ENCODE data around the gene B9D1.

DNA sequence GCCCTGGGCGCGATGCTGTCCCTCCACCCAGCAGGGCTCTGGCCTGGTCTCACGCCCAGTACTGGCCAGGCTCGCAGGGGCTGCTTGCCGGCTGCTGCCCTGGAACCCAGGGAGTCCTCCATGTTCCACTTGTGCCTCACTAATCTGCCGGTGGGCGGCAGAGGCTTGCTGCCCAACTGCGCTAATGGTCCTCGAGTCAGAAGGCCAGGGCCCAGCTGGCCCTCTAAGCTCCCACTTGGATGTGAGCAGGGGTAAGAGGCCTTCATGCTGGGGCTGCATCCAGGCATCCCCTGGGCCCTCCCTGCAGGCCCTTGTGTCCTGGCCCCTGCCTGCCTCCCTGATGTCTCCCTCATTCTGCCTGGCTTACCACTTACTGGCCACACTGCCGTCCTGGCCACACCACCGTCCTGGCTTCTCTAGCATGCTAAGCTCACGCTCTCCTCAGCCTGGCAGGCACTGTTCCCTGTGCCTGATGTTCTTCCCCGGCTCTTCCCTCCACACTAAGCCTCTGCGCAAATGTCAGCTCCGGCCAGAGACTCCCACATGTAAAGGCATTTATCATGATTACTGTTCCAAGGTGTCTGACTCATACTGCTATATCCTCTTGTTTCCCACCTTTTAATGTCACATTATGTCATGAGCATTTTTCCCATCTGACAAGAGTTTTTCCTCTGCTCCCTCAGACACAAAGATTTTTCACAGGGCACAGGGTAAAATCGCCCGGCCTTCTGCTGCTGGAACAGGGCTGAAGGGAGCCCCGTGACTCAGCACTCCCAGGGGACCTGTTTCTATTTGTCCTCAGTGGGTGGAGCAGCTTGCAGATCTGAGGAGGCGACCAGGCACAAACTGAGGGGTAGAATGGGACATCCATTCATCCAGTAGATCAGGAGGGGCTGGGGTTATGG, 15.9 kb downstream of the B9D1 start:
- TF ChIP-seq TSC22D2 (CRISPR knock-in tag; IDR thresholded peaks at IDR 0.05; ENCODE audit: borderline replicate concordance) (no peak), ZNF616 (CRISPR knock-in tag; IDR thresholded peaks at IDR 0.05; ENCODE audit: low read depth) (no peak), SRY (CRISPR knock-in tag; IDR thresholded peaks at IDR 0.05) (no peak), YY1 (IDR thresholded peaks at IDR 0.05; ENCODE audit: insufficient read depth, insufficient replicate concordance, low read depth, low read length) (no peak), ELF4 (CRISPR knock-in tag; IDR thresholded peaks at IDR 0.05; ENCODE audit: borderline replicate concordance) (no peak), MTA3 (CRISPR knock-in tag; IDR thresholded peaks at IDR 0.05) (no peak), HIVEP1 (CRISPR knock-in tag; IDR thresholded peaks at IDR 0.05) (no peak), ZNF570 (CRISPR knock-in tag; IDR thresholded peaks at IDR 0.05; ENCODE audit: borderline replicate concordance) (no peak), ZNF660 (CRISPR knock-in tag; IDR thresholded peaks at IDR 0.05; ENCODE audit: borderline replicate concordance, low read depth) (no peak)
- TF ChIP-seq, protein P1, sequence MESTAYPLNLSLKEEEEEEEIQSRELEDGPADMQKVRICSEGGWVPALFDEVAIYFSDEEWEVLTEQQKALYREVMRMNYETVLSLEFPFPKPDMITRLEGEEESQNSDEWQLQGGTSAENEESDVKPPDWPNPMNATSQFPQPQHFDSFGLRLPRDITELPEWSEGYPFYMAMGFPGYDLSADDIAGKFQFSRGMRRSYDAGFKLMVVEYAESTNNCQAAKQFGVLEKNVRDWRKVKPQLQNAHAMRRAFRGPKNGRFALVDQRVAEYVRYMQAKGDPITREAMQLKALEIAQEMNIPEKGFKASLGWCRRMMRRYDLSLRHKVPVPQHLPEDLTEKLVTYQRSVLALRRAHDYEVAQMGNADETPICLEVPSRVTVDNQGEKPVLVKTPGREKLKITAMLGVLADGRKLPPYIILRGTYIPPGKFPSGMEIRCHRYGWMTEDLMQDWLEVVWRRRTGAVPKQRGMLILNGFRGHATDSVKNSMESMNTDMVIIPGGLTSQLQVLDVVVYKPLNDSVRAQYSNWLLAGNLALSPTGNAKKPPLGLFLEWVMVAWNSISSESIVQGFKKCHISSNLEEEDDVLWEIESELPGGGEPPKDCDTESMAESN (CRISPR knock-in tag; conservative IDR thresholded peaks at IDR 0.05), result no peak
- TF ChIP-seq, protein P2, sequence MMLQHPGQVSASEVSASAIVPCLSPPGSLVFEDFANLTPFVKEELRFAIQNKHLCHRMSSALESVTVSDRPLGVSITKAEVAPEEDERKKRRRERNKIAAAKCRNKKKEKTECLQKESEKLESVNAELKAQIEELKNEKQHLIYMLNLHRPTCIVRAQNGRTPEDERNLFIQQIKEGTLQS (CRISPR knock-in tag; IDR thresholded peaks at IDR 0.05), result no peak
- TF ChIP-seq, protein P3, sequence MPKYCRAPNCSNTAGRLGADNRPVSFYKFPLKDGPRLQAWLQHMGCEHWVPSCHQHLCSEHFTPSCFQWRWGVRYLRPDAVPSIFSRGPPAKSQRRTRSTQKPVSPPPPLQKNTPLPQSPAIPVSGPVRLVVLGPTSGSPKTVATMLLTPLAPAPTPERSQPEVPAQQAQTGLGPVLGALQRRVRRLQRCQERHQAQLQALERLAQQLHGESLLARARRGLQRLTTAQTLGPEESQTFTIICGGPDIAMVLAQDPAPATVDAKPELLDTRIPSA (CRISPR knock-in tag; IDR thresholded peaks at IDR 0.05; ENCODE audit: borderline replicate concordance), result no peak
- TF ChIP-seq, protein P4, sequence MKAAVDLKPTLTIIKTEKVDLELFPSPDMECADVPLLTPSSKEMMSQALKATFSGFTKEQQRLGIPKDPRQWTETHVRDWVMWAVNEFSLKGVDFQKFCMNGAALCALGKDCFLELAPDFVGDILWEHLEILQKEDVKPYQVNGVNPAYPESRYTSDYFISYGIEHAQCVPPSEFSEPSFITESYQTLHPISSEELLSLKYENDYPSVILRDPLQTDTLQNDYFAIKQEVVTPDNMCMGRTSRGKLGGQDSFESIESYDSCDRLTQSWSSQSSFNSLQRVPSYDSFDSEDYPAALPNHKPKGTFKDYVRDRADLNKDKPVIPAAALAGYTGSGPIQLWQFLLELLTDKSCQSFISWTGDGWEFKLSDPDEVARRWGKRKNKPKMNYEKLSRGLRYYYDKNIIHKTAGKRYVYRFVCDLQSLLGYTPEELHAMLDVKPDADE (CRISPR knock-in tag; IDR thresholded peaks at IDR 0.05), result no peak
- TF ChIP-seq, protein P5, sequence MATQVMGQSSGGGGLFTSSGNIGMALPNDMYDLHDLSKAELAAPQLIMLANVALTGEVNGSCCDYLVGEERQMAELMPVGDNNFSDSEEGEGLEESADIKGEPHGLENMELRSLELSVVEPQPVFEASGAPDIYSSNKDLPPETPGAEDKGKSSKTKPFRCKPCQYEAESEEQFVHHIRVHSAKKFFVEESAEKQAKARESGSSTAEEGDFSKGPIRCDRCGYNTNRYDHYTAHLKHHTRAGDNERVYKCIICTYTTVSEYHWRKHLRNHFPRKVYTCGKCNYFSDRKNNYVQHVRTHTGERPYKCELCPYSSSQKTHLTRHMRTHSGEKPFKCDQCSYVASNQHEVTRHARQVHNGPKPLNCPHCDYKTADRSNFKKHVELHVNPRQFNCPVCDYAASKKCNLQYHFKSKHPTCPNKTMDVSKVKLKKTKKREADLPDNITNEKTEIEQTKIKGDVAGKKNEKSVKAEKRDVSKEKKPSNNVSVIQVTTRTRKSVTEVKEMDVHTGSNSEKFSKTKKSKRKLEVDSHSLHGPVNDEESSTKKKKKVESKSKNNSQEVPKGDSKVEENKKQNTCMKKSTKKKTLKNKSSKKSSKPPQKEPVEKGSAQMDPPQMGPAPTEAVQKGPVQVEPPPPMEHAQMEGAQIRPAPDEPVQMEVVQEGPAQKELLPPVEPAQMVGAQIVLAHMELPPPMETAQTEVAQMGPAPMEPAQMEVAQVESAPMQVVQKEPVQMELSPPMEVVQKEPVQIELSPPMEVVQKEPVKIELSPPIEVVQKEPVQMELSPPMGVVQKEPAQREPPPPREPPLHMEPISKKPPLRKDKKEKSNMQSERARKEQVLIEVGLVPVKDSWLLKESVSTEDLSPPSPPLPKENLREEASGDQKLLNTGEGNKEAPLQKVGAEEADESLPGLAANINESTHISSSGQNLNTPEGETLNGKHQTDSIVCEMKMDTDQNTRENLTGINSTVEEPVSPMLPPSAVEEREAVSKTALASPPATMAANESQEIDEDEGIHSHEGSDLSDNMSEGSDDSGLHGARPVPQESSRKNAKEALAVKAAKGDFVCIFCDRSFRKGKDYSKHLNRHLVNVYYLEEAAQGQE (IDR thresholded peaks at IDR 0.05; ENCODE audit: borderline replicate concordance in 1 of 2, low read depth in 1 of 2, low read length in 2 of 2), result no peak
